GM12865 (cell line): ENCODE data around the gene SNF8.

ENCODE experiments used
- DNase-seq: peaks from one replicate; pipeline ENCODE4 v3.0.0; 2010; ENCODE audit warnings: low read depth
- H3K4me3 ChIP-seq: 2 replicates; pipeline ENCODE4 v1.5.1; 2011; ENCODE audit warnings: mild to moderate bottlenecking, low read depth, low read length, control low read depth
- TF ChIP-seq, protein P1 (sequence below): IDR thresholded peaks from 2 replicates; pipeline ENCODE4 v1.5.1; 2011; ENCODE audit warnings: low read length, control low read depth, low read depth, inconsistent platforms; ENCODE audit not compliant: insufficient read depth; ENCODE audit errors: missing control alignments

The SNF8 gene

DNA sequence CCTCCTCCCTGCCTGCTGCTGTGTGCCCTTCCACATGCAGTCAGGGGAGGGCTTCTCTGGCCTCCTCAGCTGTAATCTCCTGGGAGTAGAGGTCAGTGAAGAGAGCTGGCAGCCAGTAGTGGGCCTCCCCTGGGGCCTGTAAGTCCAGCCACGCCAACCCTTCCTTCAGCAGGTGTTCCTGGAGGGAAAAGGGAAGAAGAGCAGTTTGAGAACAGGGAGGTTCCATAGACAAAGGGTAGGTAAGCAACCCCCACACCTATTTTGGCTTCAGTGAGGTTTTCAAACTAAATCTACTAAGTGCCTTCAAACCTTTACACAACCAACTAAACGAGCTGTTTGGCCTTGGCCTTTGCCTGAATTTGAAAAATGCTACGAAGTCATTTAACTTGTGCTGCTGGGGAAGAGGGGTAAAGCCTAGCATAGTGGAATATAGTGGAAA is 14.2 kb downstream of the SNF8 start:
- H3K4me3 ChIP-seq: no peak overlapping the region
- no peak for DNase-seq
- TF ChIP-seq, protein P1, sequence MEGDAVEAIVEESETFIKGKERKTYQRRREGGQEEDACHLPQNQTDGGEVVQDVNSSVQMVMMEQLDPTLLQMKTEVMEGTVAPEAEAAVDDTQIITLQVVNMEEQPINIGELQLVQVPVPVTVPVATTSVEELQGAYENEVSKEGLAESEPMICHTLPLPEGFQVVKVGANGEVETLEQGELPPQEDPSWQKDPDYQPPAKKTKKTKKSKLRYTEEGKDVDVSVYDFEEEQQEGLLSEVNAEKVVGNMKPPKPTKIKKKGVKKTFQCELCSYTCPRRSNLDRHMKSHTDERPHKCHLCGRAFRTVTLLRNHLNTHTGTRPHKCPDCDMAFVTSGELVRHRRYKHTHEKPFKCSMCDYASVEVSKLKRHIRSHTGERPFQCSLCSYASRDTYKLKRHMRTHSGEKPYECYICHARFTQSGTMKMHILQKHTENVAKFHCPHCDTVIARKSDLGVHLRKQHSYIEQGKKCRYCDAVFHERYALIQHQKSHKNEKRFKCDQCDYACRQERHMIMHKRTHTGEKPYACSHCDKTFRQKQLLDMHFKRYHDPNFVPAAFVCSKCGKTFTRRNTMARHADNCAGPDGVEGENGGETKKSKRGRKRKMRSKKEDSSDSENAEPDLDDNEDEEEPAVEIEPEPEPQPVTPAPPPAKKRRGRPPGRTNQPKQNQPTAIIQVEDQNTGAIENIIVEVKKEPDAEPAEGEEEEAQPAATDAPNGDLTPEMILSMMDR: no peak

DNA sequence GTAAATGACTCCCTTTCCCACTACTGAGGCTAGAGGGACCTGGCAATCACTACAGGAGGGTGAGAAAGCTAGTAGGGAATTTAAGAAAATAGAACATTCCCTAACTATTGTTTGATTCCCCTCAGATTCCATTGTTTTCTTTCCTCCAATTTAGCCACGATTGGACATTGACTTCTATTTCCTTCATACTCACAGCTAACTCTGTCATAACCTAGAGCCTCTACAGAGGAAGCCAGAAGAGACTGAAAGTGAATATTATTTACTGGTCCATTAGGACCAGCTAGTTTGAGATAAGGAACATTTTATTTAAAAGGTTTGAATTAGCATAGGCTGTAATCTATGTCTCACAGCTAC is 14.9 kb downstream of the SNF8 start:
- TF ChIP-seq, protein P1: no peak
- no peak overlapping the region for H3K4me3 ChIP-seq
- DNase-seq: no peak

DNA sequence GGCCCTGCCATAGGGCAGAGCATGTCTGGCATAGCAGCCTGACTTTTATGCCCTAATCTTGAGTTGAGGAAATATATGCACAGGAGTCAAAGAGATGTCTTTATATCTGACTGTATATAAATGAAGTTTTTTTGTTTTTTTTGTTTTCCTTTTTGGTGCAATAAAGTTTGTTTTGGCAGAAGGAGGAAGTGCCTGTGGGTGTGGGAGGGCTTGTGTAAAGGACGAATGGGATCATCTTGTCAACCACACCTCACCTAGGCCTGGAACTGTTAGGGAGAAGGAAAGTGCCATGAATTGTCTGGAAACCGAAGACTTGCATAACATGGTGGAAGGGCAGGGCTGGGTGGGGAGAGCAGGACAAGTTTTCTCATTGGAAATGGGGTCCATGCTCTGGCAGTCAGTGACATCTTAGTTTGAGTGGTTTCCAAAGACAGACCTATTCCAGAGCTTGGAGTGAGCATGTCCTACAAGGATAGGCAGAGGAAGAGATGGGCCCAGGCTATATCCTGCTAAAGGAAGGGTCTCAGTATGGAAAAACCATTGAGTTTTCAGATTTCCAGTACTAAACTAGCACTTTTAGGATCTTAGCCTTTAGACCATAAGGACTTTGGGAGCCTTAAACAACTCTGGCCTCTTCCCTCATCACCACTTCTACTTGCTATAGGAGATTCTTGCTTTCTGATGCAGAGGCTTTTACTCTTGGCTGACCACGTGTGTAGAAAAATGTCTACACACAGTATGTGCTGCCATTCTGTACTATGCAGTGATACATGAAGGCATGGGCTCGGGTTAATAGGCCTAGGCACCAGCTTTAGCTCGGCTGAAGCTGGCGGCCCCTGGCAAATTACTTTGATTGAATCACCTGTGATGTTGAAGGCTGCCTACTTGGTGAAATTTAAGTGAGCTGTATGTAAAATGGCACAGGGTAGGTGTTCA is 15.5 kb downstream of the SNF8 start:
- TF ChIP-seq, protein P1: no peak
- no peak for DNase-seq
- H3K4me3 ChIP-seq: no peak overlapping the region

DNA sequence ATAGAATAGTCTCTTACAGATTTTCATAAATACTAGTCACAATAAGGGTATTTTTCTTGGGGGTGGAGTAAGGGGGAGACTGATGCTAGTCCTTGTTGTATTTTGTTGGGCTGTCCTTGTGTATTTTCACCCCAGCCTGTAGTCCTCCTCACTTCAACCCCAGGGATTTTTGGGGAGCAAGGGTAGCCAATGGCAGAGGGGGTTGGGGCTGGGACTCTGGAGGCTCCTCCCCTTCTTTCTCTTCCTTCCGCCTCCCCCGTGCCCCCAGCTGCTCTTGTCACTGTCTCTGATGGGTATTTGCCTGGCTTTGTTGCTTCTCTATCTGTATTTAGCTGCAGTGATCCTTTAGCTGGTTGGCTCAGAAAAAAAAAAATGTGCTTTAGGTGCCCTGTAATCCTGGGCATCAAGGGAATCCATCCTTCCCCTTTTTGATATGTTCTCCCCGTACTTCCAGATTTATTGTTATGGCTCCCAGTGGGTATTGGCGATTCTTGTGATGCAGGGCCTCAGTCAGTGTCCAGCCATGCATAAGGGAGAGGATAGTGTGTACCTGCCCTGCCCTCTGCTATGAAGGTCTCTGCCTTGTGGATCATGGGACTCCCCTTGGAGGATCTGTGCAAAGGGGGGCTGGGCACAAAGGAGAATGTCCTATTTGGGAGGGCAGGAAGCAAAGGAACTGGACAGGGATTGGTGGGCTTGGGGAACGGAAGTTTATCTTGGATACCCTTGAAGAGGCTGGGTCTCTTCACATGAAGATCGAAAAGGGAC is 16.5 kb downstream of the SNF8 start:
- no peak for DNase-seq
- TF ChIP-seq, protein P1: no peak
- H3K4me3 ChIP-seq: no peak overlapping the region

DNA sequence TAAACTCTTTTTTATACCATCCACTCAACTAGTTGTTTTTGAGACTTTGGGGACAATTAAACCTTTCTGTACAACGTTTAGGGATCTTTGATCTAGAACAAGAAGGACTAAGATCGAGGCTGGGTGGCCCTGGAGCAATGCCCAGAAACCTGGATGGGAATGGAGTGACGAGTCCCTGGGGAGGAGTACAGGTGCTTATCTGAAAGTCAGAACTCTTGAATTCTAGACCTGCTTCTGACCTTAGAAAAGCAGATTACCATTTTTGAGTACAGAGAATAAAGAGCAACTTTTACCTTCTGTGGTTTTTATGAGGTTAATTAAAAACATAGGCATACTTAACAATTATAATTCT is 18.7 kb downstream of the SNF8 start:
- TF ChIP-seq, protein P1: no peak
- DNase-seq: no peak
- H3K4me3 ChIP-seq: no peak overlapping the region

DNA sequence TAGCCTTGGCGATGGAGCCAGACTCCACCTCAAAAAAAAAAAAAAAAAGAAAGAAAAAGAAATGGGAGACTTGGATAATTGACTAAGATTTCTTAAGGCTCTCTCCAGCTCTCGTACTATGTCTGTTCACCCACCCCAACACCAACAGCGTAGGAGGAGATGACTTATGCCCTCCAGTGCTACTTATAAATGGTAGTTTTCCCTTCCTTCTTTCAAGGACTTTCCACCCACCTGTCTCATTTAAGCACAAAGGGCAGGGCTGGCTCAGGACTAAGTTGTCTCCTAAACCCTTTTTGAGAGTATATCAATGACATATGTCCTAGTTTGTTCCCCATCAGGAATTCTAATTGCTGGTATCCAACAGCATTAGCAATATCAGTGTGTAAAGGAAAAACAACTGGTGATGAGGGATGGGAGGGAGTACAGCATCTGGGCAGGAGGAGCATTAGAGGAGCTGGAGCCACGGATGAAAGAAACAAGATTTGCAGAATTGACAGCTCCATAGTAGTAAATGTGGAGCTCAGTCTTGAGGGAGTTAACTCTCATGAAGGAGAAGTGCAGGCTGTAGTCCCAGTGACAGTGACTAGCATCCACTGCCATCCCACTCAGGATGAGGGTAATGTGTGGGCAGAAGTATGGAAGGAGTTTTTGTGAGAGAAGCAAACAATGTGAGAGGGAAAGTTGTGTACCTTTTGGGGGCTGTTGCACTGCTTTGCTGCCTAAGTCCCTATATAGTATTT is 19.2 kb downstream of the SNF8 start:
- no peak overlapping the region for H3K4me3 ChIP-seq
- TF ChIP-seq, protein P1: no peak
- no peak for DNase-seq
